Ovary (tissue), 3 donors: ENCODE measurements around the gene ZC3H7B.

ENCODE experiments used
- CTCF ChIP-seq, 3 donors: fragments of 450-650 bp in 2 of 3; fragments of 200-600 bp in 1 of 3; IDR thresholded peaks; one replicate each; pipeline versions ENCODE4 v1.5.1 to v1.8.0; 2016 to 2022; ENCODE audit warnings: antibody characterized with exemption in 3 of 3, mild to moderate bottlenecking in 1 of 3
- EP300 ChIP-seq: sonication (generic); formaldehyde crosslinking; IDR thresholded peaks from one replicate; pipeline ENCODE4 v1.6.1; 2017; ENCODE audit warnings: antibody characterized with exemption
- POLR2A ChIP-seq: fragments of 450-650 bp; IDR thresholded peaks from one replicate; pipeline ENCODE4 v1.6.1; 2017; ENCODE audit warnings: antibody characterized with exemption, mild to moderate bottlenecking, moderate library complexity
- donor health status: DM: no; HTN: no; CAD: no.

- TF ChIP-seq POLR2A = no peak
- no peak for TF ChIP-seq CTCF (IDR thresholded peaks at IDR 0.05)
- TF ChIP-seq EP300 = no peak
Measured at GRCh38 chr22:41358927-41359326, 57.6 kb downstream of the ZC3H7B start.
